T-helper 2 cell treated with Interferon-gamma antibody and Interleukin-4, amounts not matched to agents 5 μg/mL and 100 μg/mL, for 36 hours (primary cell): ENCODE results near the gene FHIP2A.
"Not testable (repeated sequence)": the region's sequence is repeated elsewhere in the genome, so short reads cannot be mapped to it uniquely, and the experiment has no call there.

Experiments
- DNase-seq: peaks from one replicate; pipeline ENCODE4 v3.0.0; 2021; ENCODE audit warnings: low spot score
- H3K27ac Mint-ChIP-seq: one replicate; pipeline ENCODE4 v1.8.0; 2021; ENCODE audit warnings: mild to moderate bottlenecking, mixed read lengths
- H3K27me3 Mint-ChIP-seq: one replicate; pipeline ENCODE4 v1.8.0; 2021; ENCODE audit warnings: low read depth, mixed read lengths
- H3K36me3 Mint-ChIP-seq: one replicate; pipeline ENCODE4 v1.8.0; 2021; ENCODE audit warnings: low read depth, mixed read lengths
- H3K4me1 Mint-ChIP-seq: one replicate; pipeline ENCODE4 v1.8.0; 2021; ENCODE audit warnings: low read depth, mixed read lengths
- H3K4me3 Mint-ChIP-seq: one replicate; pipeline ENCODE4 v1.8.0; 2022; ENCODE audit warnings: mild to moderate bottlenecking, moderate library complexity, mixed read lengths
- H3K9me3 Mint-ChIP-seq: one replicate; pipeline ENCODE4 v1.8.0; 2021; ENCODE audit warnings: mixed read lengths

FHIP2A gene

DNA sequence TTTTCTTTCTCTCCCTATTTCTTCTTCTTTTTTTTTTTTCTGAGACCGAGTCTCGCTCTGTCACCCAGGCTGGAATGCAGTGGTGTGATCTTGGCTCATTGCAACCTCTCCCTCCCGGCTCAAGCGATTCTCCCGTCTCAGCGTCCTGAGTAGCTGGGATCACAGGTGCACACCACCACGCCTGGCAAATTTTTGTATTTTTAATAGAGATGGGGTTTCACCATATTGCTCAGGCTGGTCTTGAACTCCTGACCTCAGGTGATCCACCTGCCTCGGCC lies 35.6 kb downstream of the FHIP2A start:
- H3K9me3 Mint-ChIP-seq, H3K27me3 Mint-ChIP-seq, DNase-seq: not testable (repeated sequence)
- H3K4me3 Mint-ChIP-seq, result peak overlapping the region; percentile 16
- peaks cover 56% of the 10 kb centered on the region for H3K36me3 Mint-ChIP-seq
- H3K27ac Mint-ChIP-seq, result peak overlapping the region; percentile 79
- peaks cover 29% of the 10 kb centered on the region for H3K4me1 Mint-ChIP-seq

DNA sequence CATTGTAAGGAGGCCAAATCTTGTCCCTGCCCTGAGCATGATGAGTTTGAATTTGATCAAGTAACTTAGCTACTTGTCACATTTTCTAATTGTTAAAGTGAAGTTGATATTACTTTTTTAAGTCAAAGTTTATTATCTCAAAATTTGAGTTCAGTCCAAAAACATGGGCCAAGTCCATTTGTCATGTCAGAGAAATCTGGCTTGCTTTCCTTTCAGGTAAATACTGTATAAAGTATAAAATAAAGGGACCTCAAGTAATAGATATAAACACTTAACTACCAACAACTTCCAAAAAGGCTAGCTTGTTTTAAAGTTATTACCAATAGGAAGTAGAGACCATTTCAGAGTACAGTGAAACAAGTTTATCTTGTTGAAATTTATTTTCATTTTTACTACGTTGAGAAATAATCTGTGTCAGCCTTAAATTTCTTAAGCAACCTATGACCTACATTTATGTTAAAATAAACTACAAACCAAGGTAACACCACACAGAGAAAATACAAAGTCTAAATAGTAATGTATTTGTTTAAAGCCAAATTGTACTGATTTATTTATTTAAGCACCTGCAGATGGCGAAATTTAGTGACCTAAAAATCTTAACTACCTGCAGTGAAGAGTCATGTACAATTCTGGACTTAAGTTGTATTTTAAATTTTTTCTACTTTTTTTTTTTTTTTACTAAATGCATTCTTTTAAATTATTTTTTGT lies 36.5 kb downstream of the FHIP2A start:
- Mint-ChIP-seq H3K36me3 (peaks cover 49% of the 10 kb centered on the region), H3K27ac (no peak overlapping the region), H3K9me3 (no peaks in the 10 kb centered on the region), H3K27me3 (no peaks in the 10 kb centered on the region), H3K4me3 (no peak overlapping the region), H3K4me1 (peaks cover 26% of the 10 kb centered on the region)
- no peak for DNase-seq

- Mint-ChIP-seq H3K27me3 (no peaks in the 10 kb centered on the region), H3K4me3 (no peak overlapping the region), H3K27ac (no peak overlapping the region), H3K36me3 (peaks cover 49% of the 10 kb centered on the region), H3K4me1 (peaks cover 26% of the 10 kb centered on the region), H3K9me3 (no peaks in the 10 kb centered on the region)
- no peak for DNase-seq
Measured at GRCh38 chr10:114859222-114859621, 37.6 kb downstream of the FHIP2A start.

- H3K27me3 Mint-ChIP-seq, result no peaks in the 10 kb centered on the region
- DNase-seq, result no peak
- H3K27ac Mint-ChIP-seq, result no peak overlapping the region
- H3K36me3 Mint-ChIP-seq, result peaks cover 37% of the 10 kb centered on the region
- H3K9me3 Mint-ChIP-seq, result no peaks in the 10 kb centered on the region
- peaks cover 4% of the 10 kb centered on the region for H3K4me1 Mint-ChIP-seq
- no peak overlapping the region for H3K4me3 Mint-ChIP-seq
Measured at GRCh38 chr10:114862456-114862855, 40.9 kb downstream of the FHIP2A start.

DNA sequence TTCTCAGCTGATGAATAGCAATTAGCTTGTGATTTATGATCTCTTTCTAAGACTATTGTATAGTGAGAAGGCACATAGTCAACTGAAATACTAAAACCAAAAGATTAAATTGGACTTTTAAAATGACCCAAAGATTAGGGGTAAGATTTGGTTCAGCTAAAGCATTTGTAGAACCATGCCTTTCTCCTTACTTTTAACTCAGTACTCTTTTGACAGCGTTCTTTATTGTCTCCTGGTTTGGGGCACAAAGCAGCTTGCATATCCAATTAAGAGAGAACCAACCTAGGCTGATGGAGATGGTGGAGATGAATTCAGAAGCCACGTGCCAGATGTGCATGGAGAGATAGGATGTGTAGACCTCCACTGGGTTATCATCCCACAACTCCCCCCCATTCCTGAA lies 45.8 kb downstream of the FHIP2A start:
- peaks cover 16% of the 10 kb centered on the region for H3K36me3 Mint-ChIP-seq

GRCh38 chr10:114868870-114869519 lies 47.4 kb downstream of the FHIP2A start:
- Mint-ChIP-seq H3K9me3 (no peaks in the 10 kb centered on the region), H3K4me1 (no peaks in the 10 kb centered on the region)
- DNase-seq, result no peak

More for the DNA sequence above, 45.8 kb downstream of the FHIP2A start:
- Mint-ChIP-seq H3K4me1 (no peaks in the 10 kb centered on the region), H3K27ac (no peak overlapping the region), H3K27me3 (no peaks in the 10 kb centered on the region), H3K9me3 (no peaks in the 10 kb centered on the region), H3K4me3 (no peak overlapping the region)
- DNase-seq, result no peak

DNA sequence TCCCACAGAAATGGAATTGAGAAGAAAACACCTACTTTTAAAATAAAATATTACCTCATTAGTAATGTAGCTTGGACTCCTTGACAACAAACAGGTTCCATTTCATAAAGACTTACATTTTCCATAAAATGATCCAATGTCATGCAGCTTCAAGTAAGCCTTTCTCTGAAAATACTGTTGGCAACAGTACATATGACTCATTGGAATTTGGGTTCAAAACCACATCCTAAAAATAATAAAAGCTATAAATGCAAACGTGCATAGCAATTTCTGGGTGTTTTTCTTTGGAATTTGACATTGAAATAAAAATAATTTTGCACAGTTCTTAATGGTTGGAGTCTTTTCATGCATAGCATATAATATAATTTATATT lies 47.9 kb downstream of the FHIP2A start:
- H3K36me3 Mint-ChIP-seq, result peaks cover 10% of the 10 kb centered on the region
- peaks cover 4% of the 10 kb centered on the region for H3K27me3 Mint-ChIP-seq
- H3K27ac Mint-ChIP-seq, result no peak overlapping the region
- H3K9me3 Mint-ChIP-seq, result no peaks in the 10 kb centered on the region
- H3K4me3 Mint-ChIP-seq, result no peak overlapping the region
- DNase-seq, result no peak
- no peaks in the 10 kb centered on the region for H3K4me1 Mint-ChIP-seq

More at GRCh38 chr10:114868870-114869519, 47.4 kb downstream of the FHIP2A start:
- Mint-ChIP-seq H3K27ac (no peak overlapping the region), H3K4me3 (no peak overlapping the region), H3K36me3 (peaks cover 14% of the 10 kb centered on the region), H3K27me3 (peaks cover 3% of the 10 kb centered on the region)

GRCh38 chr10:114870486-114870885 lies 48.9 kb downstream of the FHIP2A start:
- H3K27ac Mint-ChIP-seq, result no peak overlapping the region
- peaks cover 8% of the 10 kb centered on the region for H3K27me3 Mint-ChIP-seq
- H3K4me3 Mint-ChIP-seq, result no peak overlapping the region
- peaks cover 5% of the 10 kb centered on the region for H3K36me3 Mint-ChIP-seq
- DNase-seq, result no peak
- H3K4me1 Mint-ChIP-seq, result peaks cover 3% of the 10 kb centered on the region
- no peaks in the 10 kb centered on the region for H3K9me3 Mint-ChIP-seq

GRCh38 chr10:114871379-114871778 lies 49.8 kb downstream of the FHIP2A start:
- no peak for DNase-seq
- H3K27ac Mint-ChIP-seq, result no peak overlapping the region
- H3K27me3 Mint-ChIP-seq, result peaks cover 13% of the 10 kb centered on the region
- no peak overlapping the region for H3K4me3 Mint-ChIP-seq
- no peaks in the 10 kb centered on the region for H3K9me3 Mint-ChIP-seq
- H3K4me1 Mint-ChIP-seq, result peaks cover 6% of the 10 kb centered on the region
- H3K36me3 Mint-ChIP-seq, result no peaks in the 10 kb centered on the region
